SH-SY5Y (cell line): ENCODE data around the gene WDR46.

Experiments used
- GATA2 ChIP-seq: IDR thresholded peaks from 2 replicates; pipeline ENCODE4 v1.6.1; 2011; ENCODE audit warnings: mild to moderate bottlenecking, low read depth, low read length
- GATA3 ChIP-seq: IDR thresholded peaks from 2 replicates; pipeline ENCODE4 v1.6.1; 2011; ENCODE audit warnings: low read depth, mild to moderate bottlenecking, low read length, moderate library complexity

DNA sequence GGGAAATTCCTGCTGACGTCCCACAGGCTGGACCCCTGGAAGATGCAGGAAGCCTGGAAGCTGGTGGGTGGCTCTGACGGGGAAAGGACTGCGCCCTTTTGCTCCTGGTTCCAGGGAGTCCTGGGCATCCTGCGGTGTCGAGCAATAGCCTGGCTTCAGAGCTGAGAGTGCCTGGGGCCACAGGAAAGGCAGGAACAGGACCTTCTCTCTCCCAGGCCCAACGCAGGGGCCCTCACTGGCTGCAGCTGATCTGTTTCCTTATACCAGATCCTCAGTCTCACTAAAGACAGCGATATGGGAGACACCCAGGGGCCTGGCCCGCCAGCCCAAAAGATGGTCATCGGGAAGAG, 10.7 kb downstream of the WDR46 start:
- TF ChIP-seq GATA2 (no peak), GATA3 (no peak)
